Panc1 (cell line): ENCODE measurements around the gene PALB2. TPM values are rescaled to one million over a fixed set of nuclear protein-coding genes. Genes with fewer than 3 reads are reported as not detected.
A peak's percentile ranks its signal among the peaks of the same experiment; 100 is the strongest.

Experiments
- ATAC-seq: fragments of 200-7000 bp; cut with Tn5 transposase; 2 replicates; pipeline ENCODE4 v1.9.1; 2020; ENCODE audit warnings: mild to moderate bottlenecking, moderate library complexity
- BruUV-seq: library from RNA; stranded (reverse); fragments of 400-500 nt; replicated peaks from 2 replicates; lab custom pipeline; 2021; lab: Mats Ljungman, UMichigan
- CTCF ChIA-PET: fragments of 300-600 bp; sonication (Branson Sonifier 250); formaldehyde crosslinking; loops from one replicate; lab custom pipeline; 2022; ENCODE audit warnings: antibody characterized with exemption; lab: Charles Lee
- POLR2A ChIA-PET: fragments of 300-600 bp; sonication (Branson Sonifier 250); formaldehyde crosslinking; loops from one replicate; lab custom pipeline; 2022; ENCODE audit warnings: antibody characterized with exemption; lab: Charles Lee
- DNase-seq: peaks from one replicate; pipeline ENCODE4 v3.0.0-alpha.2; 2010; ENCODE audit warnings: low read depth, low spot score
- H3K27ac ChIP-seq: 2 replicates; pipeline ENCODE4 v1.5.1; 2011; ENCODE audit warnings: mild to moderate bottlenecking, low read length, inconsistent platforms
- H3K27me3 ChIP-seq: fragments of 200-500 bp; sonication (Bioruptor generic); 2 replicates; pipeline ENCODE4 v1.6.0; 2014; ENCODE audit warnings: low read length, inconsistent platforms; ENCODE audit not compliant: control insufficient read depth, insufficient read depth
- H3K36me3 ChIP-seq: fragments of 200-500 bp; sonication (Bioruptor generic); 2 replicates; pipeline ENCODE4 v1.5.1; 2014; ENCODE audit warnings: inconsistent platforms, mild to moderate bottlenecking, low read length, moderate library complexity; ENCODE audit not compliant: control insufficient read depth, insufficient read depth
- H3K4me1 ChIP-seq: 2 replicates; pipeline ENCODE4 v1.5.1; 2011; ENCODE audit warnings: inconsistent platforms, mild to moderate bottlenecking, low read length, moderate library complexity; ENCODE audit not compliant: control insufficient read depth, insufficient read depth
- H3K4me3 ChIP-seq, 2 experiments: 2 replicates each; pipeline ENCODE4 v1.5.1; 2011 to 2012; ENCODE audit warnings: low read depth in 2 of 2, low read length in 2 of 2, mild to moderate bottlenecking in 2 of 2, inconsistent platforms in 1 of 2, moderate library complexity in 1 of 2
- H3K9me3 ChIP-seq: fragments of 200-500 bp; sonication (Bioruptor generic); 2 replicates; pipeline ENCODE4 v1.5.1; 2014; ENCODE audit warnings: low read depth, mild to moderate bottlenecking, inconsistent platforms, low read length, moderate library complexity; ENCODE audit not compliant: control insufficient read depth, insufficient read depth
- POLR2AphosphoS5 ChIP-seq: IDR thresholded peaks from 2 replicates; pipeline ENCODE4 v1.6.1; 2012; ENCODE audit warnings: mild to moderate bottlenecking, low read depth, low read length, moderate library complexity
- REST ChIP-seq, 2 experiments: IDR thresholded peaks; 2 replicates each; pipeline ENCODE4 v1.6.1; 2011 to 2012; ENCODE audit warnings: low read depth in 2 of 2, control low read depth in 1 of 2, low read length in 1 of 2, mild to moderate bottlenecking in 1 of 2, moderate library complexity in 1 of 2; ENCODE audit not compliant: insufficient read depth in 1 of 2
- SIN3A ChIP-seq: IDR thresholded peaks from 2 replicates; pipeline ENCODE4 v1.6.1; 2012; ENCODE audit warnings: low read depth, mild to moderate bottlenecking, low read length, moderate library complexity, borderline replicate concordance; ENCODE audit not compliant: insufficient read depth
- TCF7L2 ChIP-seq: IDR thresholded peaks from 2 replicates; pipeline ENCODE4 v1.6.1; 2011; ENCODE audit warnings: mild to moderate bottlenecking, low read depth, low read length, inconsistent platforms
- in situ Hi-C: cut with HindIII; loops from 2 replicates; pipeline ENCODE4 v1.10.0; 2016; ENCODE audit warnings: low sequenced_read_pairs, low pct_unique_long_range_greater_than_20kb
- intact Hi-C: fragments of 100-400 bp; cut with micrococcal nuclease; formaldehyde crosslinking; loops from one replicate; pipeline ENCODE4 v1.10.0; 2022; ENCODE audit not compliant: unreplicated experiment
- total RNA-seq: library from RNA; stranded (reverse); gene quantifications from one replicate; pipeline ENCODE4 v1.2.1, GENCODE V29; 2021; ENCODE audit not compliant: unreplicated experiment
- TF ChIP-seq, protein P1 (sequence below): fragments of 450-650 bp; IDR thresholded peaks from 2 replicates; pipeline ENCODE4 v1.5.1; 2017; ENCODE audit warnings: mild to moderate bottlenecking

PALB2 gene
- total RNA-seq, 1 experiment from 2014 or later, result 21.7 TPM

- no peak for ATAC-seq
- intact Hi-C loops (no loop called here), in situ Hi-C loops (no loop called here)
- no peak overlapping the region for H3K27ac ChIP-seq
- TF ChIP-seq TCF7L2, result no peak
- no peak for TF ChIP-seq SIN3A
- TF ChIP-seq REST (IDR thresholded peaks at IDR 0.05; ENCODE audit: insufficient read depth in 1 of 2, low read depth in 2 of 2, low read length in 1 of 2), result no peak
- TF ChIP-seq, protein P1, sequence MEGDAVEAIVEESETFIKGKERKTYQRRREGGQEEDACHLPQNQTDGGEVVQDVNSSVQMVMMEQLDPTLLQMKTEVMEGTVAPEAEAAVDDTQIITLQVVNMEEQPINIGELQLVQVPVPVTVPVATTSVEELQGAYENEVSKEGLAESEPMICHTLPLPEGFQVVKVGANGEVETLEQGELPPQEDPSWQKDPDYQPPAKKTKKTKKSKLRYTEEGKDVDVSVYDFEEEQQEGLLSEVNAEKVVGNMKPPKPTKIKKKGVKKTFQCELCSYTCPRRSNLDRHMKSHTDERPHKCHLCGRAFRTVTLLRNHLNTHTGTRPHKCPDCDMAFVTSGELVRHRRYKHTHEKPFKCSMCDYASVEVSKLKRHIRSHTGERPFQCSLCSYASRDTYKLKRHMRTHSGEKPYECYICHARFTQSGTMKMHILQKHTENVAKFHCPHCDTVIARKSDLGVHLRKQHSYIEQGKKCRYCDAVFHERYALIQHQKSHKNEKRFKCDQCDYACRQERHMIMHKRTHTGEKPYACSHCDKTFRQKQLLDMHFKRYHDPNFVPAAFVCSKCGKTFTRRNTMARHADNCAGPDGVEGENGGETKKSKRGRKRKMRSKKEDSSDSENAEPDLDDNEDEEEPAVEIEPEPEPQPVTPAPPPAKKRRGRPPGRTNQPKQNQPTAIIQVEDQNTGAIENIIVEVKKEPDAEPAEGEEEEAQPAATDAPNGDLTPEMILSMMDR, result no peak
- no peak for TF ChIP-seq POLR2AphosphoS5
- no peaks in the 10 kb centered on the region for H3K27me3 ChIP-seq
- H3K4me3 ChIP-seq, result no peak overlapping the region
- H3K9me3 ChIP-seq, result no peaks in the 10 kb centered on the region
- H3K36me3 ChIP-seq, result peaks cover 26% of the 10 kb centered on the region
- no TSS peak for BruUV-seq
- peaks cover 26% of the 10 kb centered on the region for H3K4me1 ChIP-seq
- POLR2A ChIA-PET, result no interaction called here
- CTCF ChIA-PET, result interaction anchor here (0.7 kb wide), 1 partner anchor 237 kb away, joined by 3 read pairs; no protein-coding TSS in a partner anchor
- DNase-seq, result no peak
Measured at GRCh38 chr16:23682181-23682580, 41.1 kb upstream of the PALB2 start.

DNA sequence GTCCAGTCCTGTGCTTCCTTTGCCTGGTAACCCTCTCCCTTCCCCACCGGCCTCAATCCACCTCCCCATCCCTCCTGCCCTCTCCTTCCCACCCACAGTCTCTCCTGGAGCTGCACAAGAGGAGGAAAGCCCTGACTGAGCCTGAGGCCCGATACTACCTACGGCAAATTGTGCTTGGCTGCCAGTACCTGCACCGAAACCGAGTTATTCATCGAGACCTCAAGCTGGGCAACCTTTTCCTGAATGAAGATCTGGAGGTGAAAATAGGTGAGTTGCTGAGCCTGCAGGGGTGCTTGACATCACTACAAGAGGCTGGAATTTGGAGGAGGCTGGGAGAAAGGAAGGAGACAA, 38.9 kb upstream of the PALB2 start:
- TF ChIP-seq POLR2AphosphoS5 (no peak), REST (IDR thresholded peaks at IDR 0.05; ENCODE audit: insufficient read depth in 1 of 2, low read depth in 2 of 2, low read length in 1 of 2) (no peak)
- DNase-seq, result no peak
- in situ Hi-C loops, result no loop called here
- peak overlapping the region; percentile 96 for H3K27ac ChIP-seq
- intact Hi-C loops, result no loop called here
- ChIA-PET CTCF (no interaction called here), POLR2A (interaction anchor here (0.9 kb wide), 1 partner anchor 11 kb away, joined by 3 read pairs; no protein-coding TSS in a partner anchor)
- peaks cover 21% of the 10 kb centered on the region for H3K36me3 ChIP-seq
- H3K27me3 ChIP-seq, result no peaks in the 10 kb centered on the region
- no TSS peak for BruUV-seq
- H3K4me3 ChIP-seq, result peak overlapping the region; percentile 68 to 77
- no peak for ATAC-seq
- H3K9me3 ChIP-seq, result no peaks in the 10 kb centered on the region
- H3K4me1 ChIP-seq, result peaks cover 29% of the 10 kb centered on the region
